IPS-18a (cell line): ENCODE measurements around the gene C19orf12.

Source experiments
- H3K27ac ChIP-seq: one replicate; pipeline ENCODE4 v1.5.1; 2013; ENCODE audit warnings: low read length
- H3K27me3 ChIP-seq: one replicate; pipeline ENCODE4 v1.6.1; 2013; ENCODE audit warnings: mild to moderate bottlenecking, low read length; ENCODE audit not compliant: control insufficient read depth, insufficient read depth
- H3K36me3 ChIP-seq: one replicate; pipeline ENCODE4 v1.6.1; 2013; ENCODE audit warnings: low read depth, low read length; ENCODE audit not compliant: control insufficient read depth
- H3K4me1 ChIP-seq: one replicate; pipeline ENCODE4 v1.6.1; 2013; ENCODE audit warnings: low read depth, low read length; ENCODE audit not compliant: control insufficient read depth
- H3K4me3 ChIP-seq: one replicate; pipeline ENCODE4 v1.5.1; 2013; ENCODE audit warnings: low read length
- H3K9ac ChIP-seq: one replicate; pipeline ENCODE4 v1.6.1; 2013; ENCODE audit warnings: mild to moderate bottlenecking, low read length, moderate library complexity
- H3K9me3 ChIP-seq: one replicate; pipeline ENCODE4 v1.6.1; 2013; ENCODE audit warnings: low read depth, low read length; ENCODE audit not compliant: control insufficient read depth

Gene C19orf12

DNA sequence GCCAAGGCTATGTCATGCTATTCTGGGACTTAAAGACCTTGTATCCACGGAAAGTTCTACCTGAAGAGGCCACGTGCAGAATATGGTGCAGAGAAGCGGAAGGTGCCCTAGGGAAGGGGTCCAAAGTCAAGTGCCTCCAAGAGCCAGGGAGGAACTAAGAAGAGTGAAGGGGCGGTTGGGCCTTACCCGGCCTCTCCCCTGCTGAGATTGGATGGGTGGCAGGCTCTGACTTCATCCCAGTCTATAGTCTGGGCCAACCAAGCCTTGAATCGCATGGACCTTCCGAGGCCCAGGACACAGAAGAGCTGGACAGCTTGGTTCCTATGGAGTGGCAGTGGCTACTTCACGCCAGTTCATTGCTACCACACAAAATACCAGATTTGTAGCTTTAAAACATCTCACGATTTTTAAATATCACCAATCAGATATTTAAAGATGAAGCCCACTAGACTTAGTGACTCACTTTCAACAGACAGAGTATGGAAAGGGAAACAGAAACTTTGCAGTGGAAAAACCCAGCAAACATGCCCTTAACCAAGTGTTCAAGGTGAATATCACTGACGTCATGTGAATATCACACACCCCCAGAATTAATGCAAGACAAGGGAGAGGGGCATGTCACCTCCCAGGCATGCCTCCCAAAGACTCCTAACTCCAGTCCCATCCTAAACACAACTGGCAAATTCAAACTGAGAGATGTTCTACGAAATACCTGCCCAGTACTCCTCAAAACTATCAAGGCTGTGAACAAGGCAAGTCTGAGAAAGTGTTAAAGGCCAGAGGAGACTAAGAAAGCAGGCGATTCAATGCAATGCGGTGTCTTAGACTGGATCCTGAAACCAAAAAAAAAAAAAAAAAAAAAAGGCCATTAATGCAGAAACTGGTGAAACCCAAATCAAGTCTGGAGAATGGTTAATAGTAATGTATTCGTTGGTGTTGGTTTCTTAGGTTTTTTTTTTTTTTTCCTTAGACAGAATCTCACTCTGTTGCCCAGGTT, 10.2 kb downstream of the C19orf12 start:
- peaks cover 3% of the 10 kb centered on the region for H3K36me3 ChIP-seq
- H3K27ac ChIP-seq: no peak overlapping the region

DNA sequence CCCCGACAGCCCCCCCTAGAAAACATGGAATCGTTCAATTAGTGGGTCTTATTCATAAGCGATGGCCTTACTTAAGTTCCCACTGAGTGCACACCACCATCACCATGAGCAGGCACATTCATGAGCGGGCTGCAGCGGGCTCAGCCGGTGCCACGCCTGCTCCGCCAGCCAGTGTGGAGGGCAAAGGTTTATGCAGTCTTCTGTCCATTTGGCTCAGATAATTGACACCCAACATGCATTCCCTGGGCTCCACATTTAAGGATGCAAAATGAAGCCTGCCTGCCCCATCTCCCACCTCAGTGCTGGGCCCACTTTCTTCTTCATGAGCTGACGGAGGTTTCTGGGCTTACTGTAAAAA, 12.1 kb downstream of the C19orf12 start:
- H3K4me1 ChIP-seq: no peaks in the 10 kb centered on the region
- H3K36me3 ChIP-seq: peaks cover 3% of the 10 kb centered on the region
- H3K27ac ChIP-seq: no peak overlapping the region
- H3K9me3 ChIP-seq: no peaks in the 10 kb centered on the region
- H3K4me3 ChIP-seq: no peak overlapping the region
- no peaks in the 10 kb centered on the region for H3K27me3 ChIP-seq
- no peak overlapping the region for H3K9ac ChIP-seq

More for the DNA sequence above, 10.2 kb downstream of the C19orf12 start:
- Histone ChIP-seq H3K27me3 (no peaks in the 10 kb centered on the region), H3K4me3 (no peak overlapping the region), H3K9me3 (no peaks in the 10 kb centered on the region), H3K4me1 (no peaks in the 10 kb centered on the region), H3K9ac (no peak overlapping the region)

DNA sequence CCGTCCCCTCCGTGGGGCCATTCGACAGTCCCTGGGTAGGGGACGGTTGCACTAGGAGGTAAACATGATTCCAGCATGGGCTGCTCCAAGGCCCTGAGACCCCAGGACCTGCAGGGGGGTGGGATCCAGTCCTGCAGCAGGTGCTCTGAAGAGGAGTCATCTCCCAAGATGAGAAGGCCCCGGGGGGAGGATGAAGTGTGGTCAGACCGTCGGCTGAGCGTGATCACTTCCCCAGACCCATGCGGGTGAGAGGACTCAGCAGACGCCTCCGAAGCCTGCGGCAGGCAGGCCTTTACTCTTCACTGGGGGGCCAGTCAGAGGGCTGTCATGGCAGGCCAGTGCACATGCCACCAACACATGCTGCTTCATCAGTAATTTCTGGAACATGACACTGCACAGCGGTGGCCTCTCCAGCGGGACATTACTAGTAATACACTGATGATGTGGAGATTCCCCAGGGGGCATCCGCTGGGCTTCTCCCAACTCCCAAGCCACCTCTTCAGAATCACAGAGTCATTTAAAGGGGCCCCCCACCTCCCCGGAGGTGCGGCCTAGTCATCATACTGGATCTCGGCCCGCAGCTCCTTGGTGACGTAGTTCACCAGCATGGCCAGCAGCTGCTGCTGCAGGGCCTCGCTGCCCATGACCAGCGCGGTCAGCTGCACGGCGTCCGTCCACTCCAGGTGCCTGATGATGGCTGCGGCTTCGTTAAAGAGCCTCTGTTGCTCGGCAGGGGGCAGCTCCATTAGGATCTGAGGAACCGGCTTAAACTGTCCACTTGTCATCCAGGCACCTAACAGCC, 12.7 kb downstream of the C19orf12 start:
- Histone ChIP-seq H3K9ac (no peak overlapping the region), H3K27me3 (no peaks in the 10 kb centered on the region), H3K4me3 (no peak overlapping the region), H3K9me3 (no peaks in the 10 kb centered on the region), H3K4me1 (no peaks in the 10 kb centered on the region), H3K27ac (no peak overlapping the region), H3K36me3 (peaks cover 3% of the 10 kb centered on the region)

DNA sequence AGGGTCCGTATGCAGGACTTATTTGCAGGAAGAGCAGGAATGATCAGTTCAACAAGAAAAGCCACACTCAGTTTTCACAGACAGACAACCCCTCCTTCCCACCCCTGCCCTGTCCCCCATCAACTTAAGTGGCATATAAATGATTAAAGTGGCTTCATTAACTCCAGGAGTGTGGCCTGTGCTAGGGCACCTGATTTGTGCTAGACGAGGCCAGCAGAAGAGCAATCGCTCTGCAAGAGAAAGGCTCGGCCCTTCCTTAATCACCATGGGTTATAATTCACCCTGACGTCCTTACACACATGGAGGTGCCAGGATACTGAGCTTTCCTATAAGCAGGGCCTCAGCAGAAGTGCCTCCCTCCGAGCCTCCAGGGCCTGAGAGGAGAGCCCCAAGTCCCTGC, 14.6 kb downstream of the C19orf12 start:
- Histone ChIP-seq H3K27ac (no peak overlapping the region), H3K27me3 (no peaks in the 10 kb centered on the region), H3K36me3 (peaks cover 3% of the 10 kb centered on the region), H3K9ac (no peak overlapping the region), H3K9me3 (no peaks in the 10 kb centered on the region), H3K4me3 (no peak overlapping the region), H3K4me1 (no peaks in the 10 kb centered on the region)

DNA sequence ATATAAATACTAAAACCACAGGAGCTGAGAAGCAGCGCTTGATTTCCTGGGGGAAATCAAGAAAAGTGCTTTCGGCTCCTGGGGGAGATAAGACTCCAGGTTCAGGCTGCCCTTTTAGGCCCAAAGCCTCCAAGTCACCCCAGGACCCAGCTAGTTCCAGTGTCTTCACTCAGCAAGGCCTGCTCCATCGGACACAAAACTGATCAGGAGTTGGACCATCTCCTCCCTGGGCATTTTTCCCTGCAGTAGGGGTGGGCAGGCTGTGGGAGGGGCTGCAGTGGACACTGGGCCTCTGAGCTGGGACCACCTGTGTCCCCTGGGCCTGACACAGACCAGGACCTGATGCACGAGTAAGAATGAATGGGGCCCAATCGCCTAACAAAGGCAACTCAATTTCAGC, 15.2 kb downstream of the C19orf12 start:
- Histone ChIP-seq H3K9me3 (no peaks in the 10 kb centered on the region), H3K4me1 (no peaks in the 10 kb centered on the region), H3K27ac (no peak overlapping the region), H3K4me3 (no peak overlapping the region), H3K27me3 (no peaks in the 10 kb centered on the region), H3K9ac (no peak overlapping the region), H3K36me3 (peaks cover 3% of the 10 kb centered on the region)

DNA sequence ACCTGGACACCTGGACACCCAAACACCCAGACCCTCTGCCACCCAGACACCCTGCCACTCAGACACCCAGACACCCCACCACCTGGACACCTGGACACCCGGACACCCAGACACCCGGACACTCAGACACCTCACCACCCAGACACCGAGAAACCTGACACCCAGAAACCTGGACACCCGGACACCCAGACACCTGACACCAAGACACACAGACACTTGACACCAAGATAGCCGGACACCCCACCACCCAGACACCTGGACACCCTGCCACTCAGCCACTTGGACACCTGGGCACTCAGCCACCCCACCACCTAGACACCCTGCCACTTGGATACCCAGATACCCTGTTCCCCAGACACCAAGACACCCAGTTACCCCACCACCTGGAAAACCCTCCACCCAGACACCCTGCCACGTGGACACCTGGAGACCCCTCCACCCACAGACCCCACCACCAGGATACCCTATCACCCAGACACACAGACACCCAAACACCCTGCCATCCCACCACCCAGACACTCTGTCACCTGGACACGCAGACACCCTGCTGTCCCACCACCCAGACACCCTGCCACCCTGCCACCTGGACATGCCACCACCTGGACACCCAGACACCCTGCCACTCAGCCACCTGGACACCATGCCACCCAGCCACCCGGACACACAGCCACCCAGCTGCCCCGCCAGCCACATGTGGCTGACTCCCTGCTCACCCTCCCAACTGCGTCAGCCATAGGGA, 17.4 kb downstream of the C19orf12 start:
- no peaks in the 10 kb centered on the region for H3K9me3 ChIP-seq
- H3K36me3 ChIP-seq: peaks cover 3% of the 10 kb centered on the region
- no peak overlapping the region for H3K27ac ChIP-seq
- H3K4me3 ChIP-seq: no peak overlapping the region
- H3K4me1 ChIP-seq: no peaks in the 10 kb centered on the region
- H3K27me3 ChIP-seq: no peaks in the 10 kb centered on the region
- no peak overlapping the region for H3K9ac ChIP-seq

DNA sequence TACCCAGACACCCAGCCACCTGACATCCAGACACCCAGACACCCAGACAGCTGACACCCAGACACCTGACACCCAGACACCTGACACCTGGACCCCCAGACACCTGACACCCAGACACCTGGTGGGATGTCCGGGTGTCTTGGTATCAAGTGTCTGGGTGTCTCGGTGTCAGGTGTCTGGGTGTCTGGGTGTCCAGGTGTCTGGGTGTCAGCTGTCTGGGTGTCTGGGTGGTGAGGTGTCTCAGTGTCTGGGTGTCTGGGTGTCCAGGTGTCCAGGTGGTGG, 18.6 kb downstream of the C19orf12 start:
- no peaks in the 10 kb centered on the region for H3K36me3 ChIP-seq
- no peak overlapping the region for H3K27ac ChIP-seq
- H3K9me3 ChIP-seq: no peaks in the 10 kb centered on the region
- no peaks in the 10 kb centered on the region for H3K27me3 ChIP-seq
- H3K4me3 ChIP-seq: no peak overlapping the region
- no peaks in the 10 kb centered on the region for H3K4me1 ChIP-seq
- H3K9ac ChIP-seq: no peak overlapping the region

DNA sequence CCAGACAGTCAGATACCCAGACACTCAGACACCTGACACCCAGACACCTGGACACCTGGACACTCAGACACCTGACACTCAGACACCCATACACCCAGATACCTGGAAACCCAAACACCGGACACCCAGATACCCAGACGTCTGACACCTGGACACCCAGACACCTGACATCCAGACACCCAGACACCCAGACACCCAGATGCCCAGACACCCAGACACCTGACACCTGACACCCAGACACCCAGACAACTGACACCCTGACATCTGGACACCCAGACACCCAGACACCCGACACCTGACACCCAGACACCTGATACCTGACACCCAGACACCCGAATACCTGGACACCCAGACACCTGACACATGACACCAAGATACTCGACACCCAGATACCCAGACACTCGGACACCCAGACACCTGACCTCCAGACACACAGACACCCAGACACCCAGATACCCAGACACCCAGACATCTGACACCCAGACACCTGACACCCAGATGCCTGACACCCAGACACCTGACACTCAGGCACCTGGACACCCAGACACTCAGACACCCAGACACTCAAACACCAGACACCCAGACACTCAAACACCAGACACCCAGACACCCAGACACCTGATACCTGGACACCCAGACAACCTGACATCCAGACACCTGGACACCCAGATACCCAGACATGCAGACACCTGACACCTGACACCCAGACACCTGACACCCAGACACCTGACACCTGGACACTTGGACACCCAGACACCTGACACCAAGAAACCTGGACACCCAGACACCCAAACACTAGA, 19.1 kb downstream of the C19orf12 start:
- Histone ChIP-seq H3K36me3 (no peaks in the 10 kb centered on the region), H3K27ac (no peak overlapping the region), H3K4me1 (no peaks in the 10 kb centered on the region), H3K4me3 (no peak overlapping the region), H3K9ac (no peak overlapping the region), H3K27me3 (no peaks in the 10 kb centered on the region), H3K9me3 (no peaks in the 10 kb centered on the region)

DNA sequence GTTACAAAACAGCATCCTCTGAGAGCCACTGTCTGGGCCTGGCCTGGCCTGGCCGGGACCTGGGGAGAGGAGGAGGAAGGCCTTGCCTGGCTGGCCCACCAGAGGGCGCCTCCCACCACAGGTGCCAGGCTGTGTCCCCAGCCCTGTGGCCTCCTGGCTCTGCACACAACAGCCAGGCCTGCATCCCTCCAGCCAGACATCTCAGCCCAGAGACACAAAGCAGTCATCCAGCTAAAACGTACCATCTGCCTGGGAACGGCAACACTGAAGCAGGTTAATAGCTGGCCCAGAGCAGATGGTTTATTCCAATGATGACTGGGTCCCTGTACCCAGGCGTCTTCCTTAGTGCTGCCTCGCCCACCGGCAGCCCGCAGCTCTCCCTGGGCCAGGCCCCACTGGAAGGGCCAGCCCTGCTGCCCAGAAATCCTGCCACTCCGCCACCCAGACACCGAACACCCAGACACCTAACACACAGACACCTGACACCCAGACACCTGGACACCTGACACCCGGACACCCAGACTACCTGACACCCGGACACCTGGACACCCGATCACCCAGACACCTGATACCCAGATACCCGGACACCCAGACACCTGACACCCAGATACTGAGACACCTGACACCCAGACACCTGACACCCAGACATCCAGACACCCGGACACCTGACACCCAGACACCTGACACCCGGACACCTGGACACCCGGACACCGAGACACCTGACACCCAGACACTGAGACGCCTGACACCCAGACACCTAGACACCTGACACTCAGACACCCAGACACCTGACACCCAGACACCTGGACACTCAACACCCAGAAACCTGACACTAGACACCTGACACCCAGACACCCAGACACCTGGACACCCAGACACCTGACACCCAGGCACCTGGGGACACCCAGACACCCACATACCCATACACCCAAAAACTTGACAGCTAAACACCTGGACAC, 20.1 kb downstream of the C19orf12 start:
- Histone ChIP-seq H3K9me3 (no peaks in the 10 kb centered on the region), H3K4me3 (no peak overlapping the region), H3K27me3 (no peaks in the 10 kb centered on the region), H3K9ac (no peak overlapping the region), H3K27ac (no peak overlapping the region), H3K36me3 (no peaks in the 10 kb centered on the region), H3K4me1 (peaks cover 5% of the 10 kb centered on the region)

DNA sequence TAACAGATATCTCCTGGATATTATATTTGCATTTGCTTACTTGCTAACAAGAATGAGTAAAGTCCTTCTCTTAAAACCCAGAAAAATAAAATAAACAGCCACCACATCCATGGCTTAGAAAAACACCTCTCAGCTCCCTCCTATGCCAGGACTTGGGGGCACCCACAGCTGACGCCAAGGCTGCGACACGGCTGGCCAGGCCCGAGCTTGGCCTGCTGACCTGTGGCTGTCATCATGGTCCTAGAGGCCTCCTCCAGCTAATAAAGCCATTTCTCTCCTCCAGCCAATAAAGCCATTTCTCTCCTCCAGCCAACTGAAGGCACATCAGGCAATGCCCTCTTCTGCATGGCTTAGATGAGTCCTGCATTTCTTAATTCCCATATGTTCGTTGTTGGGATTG, 20.9 kb downstream of the C19orf12 start:
- Histone ChIP-seq H3K27ac (no peak overlapping the region), H3K27me3 (no peaks in the 10 kb centered on the region), H3K4me1 (peaks cover 5% of the 10 kb centered on the region), H3K4me3 (no peak overlapping the region), H3K36me3 (no peaks in the 10 kb centered on the region), H3K9me3 (no peaks in the 10 kb centered on the region), H3K9ac (no peak overlapping the region)
